ELR (cell line): ENCODE results near the gene SPDYE1.

Experiments used
- DNase-seq: peaks from one replicate; pipeline ENCODE4 v3.0.0-alpha.2; 2015; ENCODE audit warnings: low read depth

SPDYE1 gene

GRCh38 chr7:44044315-44045225 lies 46.9 kb downstream of the SPDYE1 start, which contains the start of gene DBNL:
DBNL (plus strand) TSS chr7:44044702; CDS start chr7:44044738, 36 bp downstream.
- DNase-seq, result peak; percentile 95

- DNase-seq, result no peak
Observed at GRCh38 chr7:44045226-44046014, 47.7 kb downstream of the SPDYE1 start.

GRCh38 chr7:44046321-44047061 lies 48.8 kb downstream of the SPDYE1 start:
- no peak for DNase-seq

GRCh38 chr7:44048031-44048795 lies 50.5 kb downstream of the SPDYE1 start:
- no peak for DNase-seq

DNA sequence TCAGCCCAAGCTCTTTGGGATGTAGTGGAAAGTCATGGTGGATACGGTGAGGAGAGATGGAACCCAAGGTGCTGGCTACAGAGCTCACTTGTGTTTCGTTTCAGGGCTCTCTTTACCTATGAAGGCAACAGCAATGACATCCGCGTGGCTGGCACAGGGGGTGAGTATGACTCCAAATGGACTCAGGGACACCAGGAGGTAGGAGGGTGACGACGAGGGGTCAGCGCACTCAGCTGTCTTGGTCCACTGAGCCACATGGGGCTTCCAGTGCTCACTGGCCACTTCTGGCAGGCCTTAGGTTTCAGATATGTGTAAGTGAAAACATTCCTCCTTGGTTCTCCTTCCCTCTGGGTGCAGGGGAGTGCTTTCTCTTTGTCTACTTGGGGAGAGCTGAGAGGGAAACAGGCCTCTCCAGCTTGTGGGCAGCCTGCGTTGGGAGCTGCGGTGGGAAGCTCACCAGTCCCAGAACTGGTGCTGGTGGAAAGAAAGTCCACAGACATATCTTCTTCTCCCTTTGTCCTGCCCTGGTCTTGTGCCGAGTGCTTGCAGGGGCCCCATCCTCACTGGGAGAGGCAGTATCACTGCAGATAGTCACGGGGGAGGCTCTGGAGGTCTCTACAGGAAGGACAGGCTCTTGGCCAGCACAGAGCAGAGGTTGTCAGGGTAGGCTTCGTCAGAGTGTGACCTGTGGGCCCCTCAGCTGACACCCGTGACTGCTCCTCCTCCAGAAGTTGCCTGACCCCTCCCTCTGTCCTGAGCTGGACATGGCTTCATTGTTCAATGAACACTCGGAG lies 52.6 kb downstream of the SPDYE1 start:
- no peak for DNase-seq

GRCh38 chr7:44050915-44051560 lies 53.3 kb downstream of the SPDYE1 start:
- no peak for DNase-seq

GRCh38 chr7:44051611-44052220 lies 54.0 kb downstream of the SPDYE1 start:
- no peak for DNase-seq

DNA sequence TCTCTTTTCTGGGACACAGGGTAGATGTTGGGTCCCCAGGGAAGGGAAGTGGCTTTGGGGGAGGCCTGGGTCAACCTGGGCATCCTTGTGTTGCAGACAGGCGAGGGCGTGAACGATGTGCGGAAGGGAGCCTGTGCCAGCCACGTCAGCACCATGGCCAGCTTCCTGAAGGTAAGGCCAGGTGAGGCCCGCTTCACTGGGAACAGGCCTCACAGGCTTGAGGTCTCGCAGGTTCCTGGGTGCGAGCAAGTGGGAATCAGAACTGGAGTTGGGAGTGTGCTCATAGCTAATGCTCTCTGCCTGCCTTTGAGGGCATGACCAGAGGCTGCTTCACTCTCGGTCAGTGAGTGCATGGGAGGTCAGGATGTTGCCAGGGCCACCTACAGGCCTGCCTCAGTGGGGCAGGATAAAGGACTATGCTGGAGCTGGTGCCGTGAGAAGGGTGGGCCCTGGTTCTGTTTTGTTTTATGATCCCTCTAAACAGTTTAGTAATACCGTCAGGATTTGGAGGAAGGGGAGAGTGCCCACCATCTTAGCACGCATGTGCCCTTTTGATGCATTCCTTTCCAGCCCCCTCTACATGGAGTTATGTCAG lies 55.2 kb downstream of the SPDYE1 start:
- no peak for DNase-seq

- DNase-seq, result no peak
Observed at GRCh38 chr7:44056681-44057080, 59.0 kb downstream of the SPDYE1 start.

DNA sequence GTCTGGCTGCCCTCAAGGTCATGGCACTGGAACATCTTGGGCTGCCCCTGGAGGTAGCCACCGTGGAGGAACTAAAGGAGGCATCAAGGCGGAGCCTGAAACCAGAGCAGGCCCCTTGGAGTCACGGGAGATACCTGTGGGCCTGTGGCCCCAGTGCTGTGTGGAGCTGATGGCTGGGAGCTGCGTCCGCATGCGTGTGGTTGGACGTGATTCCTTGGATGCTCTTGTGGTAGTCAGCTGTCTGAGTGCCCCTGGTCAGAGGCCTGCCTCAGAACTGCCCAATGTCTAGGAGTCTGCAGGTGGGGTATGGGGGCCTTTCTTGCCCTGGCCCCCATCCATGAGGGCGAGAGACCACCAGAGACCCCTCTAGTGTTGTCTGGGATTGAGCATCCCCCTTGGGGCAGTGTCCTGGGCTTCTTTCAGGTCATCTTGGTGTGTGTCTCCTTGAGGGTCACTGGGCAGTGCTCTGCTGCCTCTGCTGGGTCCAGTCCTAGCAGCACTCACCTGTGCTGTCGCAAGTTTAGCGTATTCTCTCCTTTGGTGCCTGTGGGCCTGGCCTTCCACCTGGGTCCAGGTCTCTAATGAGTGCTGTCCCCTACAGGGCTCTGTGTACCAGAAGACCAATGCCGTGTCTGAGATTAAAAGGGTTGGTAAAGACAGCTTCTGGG lies 59.6 kb downstream of the SPDYE1 start:
- no peak for DNase-seq

DNA sequence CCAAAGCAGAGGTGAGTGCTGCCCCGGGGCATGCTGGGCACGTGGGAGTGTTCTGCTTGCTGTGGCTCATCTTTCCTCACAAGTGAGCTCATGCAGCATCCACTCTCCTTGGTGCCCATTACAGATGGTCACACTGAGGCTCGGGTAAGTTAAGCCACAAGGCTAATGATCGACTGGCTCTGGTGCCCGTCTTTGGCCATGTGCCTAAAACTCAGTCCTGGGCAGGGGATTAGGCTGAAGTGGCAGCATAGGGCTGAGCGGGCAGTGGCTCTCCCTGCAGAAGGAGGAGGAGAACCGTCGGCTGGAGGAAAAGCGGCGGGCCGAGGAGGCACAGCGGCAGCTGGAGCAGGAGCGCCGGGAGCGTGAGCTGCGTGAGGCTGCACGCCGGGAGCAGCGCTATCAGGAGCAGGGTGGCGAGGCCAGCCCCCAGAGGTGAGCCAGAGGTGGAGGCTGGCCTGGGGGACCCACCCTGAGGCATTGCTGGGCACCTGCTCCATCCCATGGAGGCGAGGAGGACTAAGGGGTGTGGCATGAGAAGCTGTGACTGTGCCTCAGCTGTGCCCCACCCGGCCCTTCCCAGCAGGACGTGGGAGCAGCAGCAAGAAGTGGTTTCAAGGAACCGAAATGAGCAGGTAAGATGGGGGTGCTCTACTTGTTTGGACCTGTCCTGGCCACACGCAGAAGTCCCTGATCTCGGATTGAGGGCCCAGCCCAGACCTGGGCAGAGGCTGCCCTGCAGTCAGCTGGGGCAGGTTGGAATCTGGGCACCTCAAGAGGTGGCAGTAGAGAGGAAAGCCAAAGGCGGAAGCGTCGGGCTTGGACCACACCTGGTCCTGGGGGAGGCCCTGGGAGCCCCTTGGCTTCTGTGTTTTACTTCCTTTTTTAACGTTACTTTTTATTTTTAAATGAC lies 60.4 kb downstream of the SPDYE1 start:
- DNase-seq, result no peak

DNA sequence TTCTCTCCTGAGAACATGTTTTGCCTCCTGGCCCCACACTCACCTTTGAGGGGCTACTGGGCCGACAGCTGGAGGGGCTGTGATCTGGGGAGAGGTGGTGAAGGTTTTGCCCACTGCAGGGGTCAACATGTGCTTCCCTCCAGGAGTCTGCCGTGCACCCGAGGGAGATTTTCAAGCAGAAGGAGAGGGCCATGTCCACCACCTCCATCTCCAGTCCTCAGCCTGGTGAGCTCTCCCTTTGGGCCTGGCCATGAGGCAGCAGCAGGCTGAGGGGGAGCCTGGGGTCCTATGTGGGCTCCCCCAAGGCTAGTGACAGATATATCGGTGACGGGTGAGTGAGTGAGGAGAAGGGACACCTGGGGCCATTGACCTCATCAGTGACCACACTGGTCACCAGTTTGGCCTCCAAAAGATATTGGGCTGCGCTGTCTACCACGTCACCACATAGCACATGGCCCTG lies 61.1 kb downstream of the SPDYE1 start:
- DNase-seq, result no peak

- no peak for DNase-seq
Observed at GRCh38 chr7:44059219-44060090, 61.8 kb downstream of the SPDYE1 start.
